LNCAP (cell line): ENCODE measurements around the gene EYA4.
A peak's percentile ranks its signal among the peaks of the same experiment; 100 is the strongest.

Experiments
- TF ChIP-seq, protein P1 (sequence below): fragments of 450-650 bp; IDR thresholded peaks from 2 replicates; pipeline ENCODE4 v1.5.1; 2017; ENCODE audit warnings: mild to moderate bottlenecking

The EYA4 gene

DNA sequence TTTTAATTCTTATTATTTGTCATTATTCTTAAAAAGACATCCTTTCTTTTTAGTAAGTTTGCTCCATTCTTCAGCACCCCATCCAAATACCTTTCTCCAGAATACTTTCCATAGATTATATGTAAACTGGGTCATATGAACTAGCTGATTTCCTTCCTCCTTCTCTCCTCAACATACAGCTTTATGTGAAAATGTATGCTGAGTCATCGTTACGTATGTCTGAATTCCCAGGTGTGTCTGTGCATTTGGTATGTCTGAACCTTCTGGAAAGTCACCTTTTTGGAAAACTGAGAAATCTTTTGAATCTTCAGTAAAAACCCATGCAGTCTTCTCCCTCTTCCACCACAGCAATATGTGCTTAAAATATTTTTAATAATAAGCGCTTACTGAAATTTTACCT, 264.5 kb downstream of the EYA4 start:
- TF ChIP-seq, protein P1, sequence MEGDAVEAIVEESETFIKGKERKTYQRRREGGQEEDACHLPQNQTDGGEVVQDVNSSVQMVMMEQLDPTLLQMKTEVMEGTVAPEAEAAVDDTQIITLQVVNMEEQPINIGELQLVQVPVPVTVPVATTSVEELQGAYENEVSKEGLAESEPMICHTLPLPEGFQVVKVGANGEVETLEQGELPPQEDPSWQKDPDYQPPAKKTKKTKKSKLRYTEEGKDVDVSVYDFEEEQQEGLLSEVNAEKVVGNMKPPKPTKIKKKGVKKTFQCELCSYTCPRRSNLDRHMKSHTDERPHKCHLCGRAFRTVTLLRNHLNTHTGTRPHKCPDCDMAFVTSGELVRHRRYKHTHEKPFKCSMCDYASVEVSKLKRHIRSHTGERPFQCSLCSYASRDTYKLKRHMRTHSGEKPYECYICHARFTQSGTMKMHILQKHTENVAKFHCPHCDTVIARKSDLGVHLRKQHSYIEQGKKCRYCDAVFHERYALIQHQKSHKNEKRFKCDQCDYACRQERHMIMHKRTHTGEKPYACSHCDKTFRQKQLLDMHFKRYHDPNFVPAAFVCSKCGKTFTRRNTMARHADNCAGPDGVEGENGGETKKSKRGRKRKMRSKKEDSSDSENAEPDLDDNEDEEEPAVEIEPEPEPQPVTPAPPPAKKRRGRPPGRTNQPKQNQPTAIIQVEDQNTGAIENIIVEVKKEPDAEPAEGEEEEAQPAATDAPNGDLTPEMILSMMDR: no peak

DNA sequence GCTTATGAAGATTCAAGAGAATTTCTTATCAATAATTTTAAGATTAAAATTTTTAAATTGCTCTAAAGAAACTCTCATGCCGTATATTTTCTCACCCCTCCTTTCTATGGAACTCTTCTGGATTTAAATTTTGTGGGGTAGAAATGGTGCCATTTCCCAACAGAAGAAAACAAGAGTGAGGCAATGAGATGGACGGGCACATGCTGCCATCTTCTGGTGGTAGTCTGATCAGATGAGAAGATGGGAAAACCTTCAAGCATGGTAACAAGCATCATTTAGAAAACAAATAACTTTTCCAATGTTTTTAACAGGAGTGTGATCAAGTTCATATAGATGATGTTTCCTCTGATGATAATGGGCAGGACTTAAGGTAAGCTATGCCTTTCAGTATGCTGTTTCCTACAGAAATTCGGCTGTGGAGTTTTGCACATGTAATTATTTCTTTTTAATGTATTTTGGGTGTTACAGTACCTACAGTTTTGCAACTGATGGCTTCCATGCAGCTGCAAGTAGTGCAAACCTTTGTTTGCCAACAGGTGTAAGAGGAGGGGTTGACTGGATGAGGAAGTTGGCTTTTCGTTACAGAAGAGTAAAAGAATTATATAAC, 271.4 kb downstream of the EYA4 start:
- TF ChIP-seq, protein P1: peak; percentile 75

DNA sequence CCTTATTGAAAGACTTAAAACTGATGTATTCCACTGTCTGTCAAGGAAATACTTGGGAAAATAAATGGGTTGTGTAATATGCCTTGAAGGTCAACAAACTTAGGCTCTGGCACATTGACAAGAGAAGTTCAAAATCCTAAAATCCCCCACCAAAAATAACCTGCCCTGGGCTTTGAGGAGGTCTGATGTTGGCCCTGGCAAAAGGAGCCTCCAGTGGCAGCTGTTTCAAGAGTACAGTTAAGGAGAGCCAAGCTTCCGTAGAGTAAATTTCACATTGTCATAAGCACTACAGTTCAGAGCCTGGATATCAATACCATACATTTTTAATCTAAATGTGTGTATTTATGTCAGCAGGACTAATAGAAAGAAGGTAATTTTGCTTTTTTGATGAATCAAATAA, 282.7 kb downstream of the EYA4 start:
- TF ChIP-seq, protein P1: no peak

DNA sequence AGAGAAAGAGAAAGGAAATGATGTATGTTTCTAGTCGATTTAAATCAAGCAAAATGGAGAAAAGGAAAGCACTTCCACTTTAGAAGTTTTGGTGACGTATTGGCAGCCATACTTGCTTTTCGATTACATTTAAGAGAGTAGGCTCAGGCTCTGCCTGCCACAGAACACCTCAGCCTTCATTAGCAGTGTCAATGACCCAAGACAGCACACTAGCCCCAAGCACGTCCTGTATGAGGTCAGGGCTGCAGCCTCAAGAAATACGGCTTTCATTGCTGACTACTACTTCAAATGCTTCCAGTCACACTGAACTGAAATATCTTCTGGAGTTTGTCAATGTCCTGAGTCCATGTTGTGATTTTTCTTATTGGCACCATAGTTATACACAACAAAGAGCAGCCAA, 285.3 kb downstream of the EYA4 start:
- TF ChIP-seq, protein P1: no peak

DNA sequence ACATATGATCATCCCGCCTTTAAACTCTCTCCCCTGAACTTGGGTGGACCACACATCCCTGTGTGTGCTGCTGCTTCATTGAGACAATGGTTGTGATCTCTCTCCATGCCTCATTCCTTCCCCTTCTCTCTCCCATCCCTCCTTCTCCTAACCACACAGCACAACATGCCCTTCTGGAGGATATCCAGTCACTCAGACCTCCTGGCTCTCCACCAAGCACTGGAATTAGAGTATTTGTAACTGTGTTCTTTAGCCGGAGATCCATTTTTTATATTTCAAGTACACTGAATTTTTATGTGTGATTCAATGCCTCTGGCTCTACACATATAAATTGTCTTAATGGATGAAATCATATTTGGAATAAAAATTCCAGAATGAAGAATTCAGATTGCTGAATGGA, 287.4 kb downstream of the EYA4 start:
- TF ChIP-seq, protein P1: no peak

DNA sequence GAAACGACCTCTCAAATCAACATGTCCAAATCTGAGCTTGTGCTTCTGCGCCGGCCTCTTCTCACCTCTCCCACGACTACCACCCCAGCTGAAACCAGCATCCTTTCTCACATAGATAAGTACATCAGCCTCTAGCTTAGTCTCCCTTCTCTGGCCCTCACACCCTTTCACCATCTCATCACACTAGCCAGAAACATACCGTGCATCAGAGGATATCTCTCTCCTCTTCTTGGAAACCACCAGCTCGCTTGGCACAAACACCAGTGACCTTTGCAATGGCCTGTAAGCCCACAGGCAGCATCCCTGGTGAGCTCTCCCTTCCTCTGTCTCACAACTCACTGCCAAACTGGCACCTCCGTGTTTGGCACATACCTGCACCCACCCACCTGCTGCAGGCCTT, 291.8 kb downstream of the EYA4 start:
- TF ChIP-seq, protein P1: no peak

DNA sequence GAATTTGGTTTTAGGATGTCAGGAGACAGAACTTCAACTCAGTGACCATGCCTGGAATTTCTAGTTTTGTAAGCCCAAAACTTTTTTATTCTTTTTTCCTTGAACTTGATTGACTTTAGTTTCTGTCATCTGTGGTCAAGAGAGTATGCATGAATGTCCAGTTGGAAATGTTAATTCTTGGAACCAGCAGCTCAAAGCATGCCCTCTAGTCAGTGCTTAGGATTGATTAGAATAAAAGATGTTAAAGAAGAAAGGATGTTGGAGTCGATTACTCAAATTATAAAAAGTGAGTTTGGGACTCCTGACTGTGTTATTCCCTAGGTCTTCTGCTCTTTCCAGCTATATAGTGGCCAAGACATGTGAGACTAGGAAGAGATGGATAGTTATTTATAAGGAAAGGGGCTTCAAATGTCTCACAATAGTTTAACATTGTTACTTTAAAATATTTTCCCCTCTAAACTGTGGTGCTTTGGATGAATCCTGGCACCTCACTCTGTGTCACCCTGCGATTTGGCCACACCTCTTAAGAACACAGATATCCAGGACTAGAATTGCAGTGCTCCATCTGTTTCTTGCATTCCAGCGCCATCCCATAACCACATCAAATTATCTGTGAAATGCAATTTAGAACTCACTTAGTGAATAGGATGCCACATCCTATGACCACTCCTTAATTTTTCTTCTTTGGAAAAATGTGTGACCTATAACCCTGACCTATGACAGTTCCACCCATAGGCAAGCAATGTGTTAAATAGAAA, 298.5 kb downstream of the EYA4 start:
- TF ChIP-seq, protein P1: no peak
